ENCODE measurements around the gene CD8B2. TPM values are rescaled to one million over a fixed set of nuclear protein-coding genes. Genes with fewer than 3 reads are reported as not detected.

The CD8B2 gene
- total and polyA plus RNA-seq, 10 of the 15 experiments (the other 5 are each of a cell fraction or from before 2014, with no cell fraction given): 0.05 to 0.08 TPM; not detected in 8

- 13% methylated on average over 1 of the region's 1 CpG for WGBS (ENCODE audit: insufficient coverage, insufficient replicate concordance, low lambda C conversion rate, missing lambda C conversion rate)
- BruUV-seq (replicated peaks): no TSS peak
- no peak for DNase-seq (ENCODE audit: low read depth, low spot score)
- H3K27me3 ChIP-seq (replicated peaks in 1 of 2; ENCODE audit: control insufficient read depth in 2 of 2, insufficient read depth in 2 of 2, low read length in 1 of 2): no peaks in the 10 kb centered on the region; a peak in 2 of 4 replicates
- H3K9me3 ChIP-seq (replicated peaks; ENCODE audit: control insufficient read depth, insufficient read depth, low read length): no peaks in the 10 kb centered on the region
- H3K79me2 ChIP-seq (ENCODE audit: control insufficient read depth, insufficient read depth, low read length): no peaks in the 10 kb centered on the region
- intact Hi-C loops (cut with micrococcal nuclease; ENCODE audit: unreplicated experiment) (no loop called here), in situ Hi-C loops (cut with MboI) (no loop called here)
- TF ChIP-seq SMC3 (IDR thresholded peaks at IDR 0.05; ENCODE audit: borderline replicate concordance, low read length): no peak
- ChIA-PET SMC1A (ENCODE audit: uncharacterized antibody, unreplicated experiment) (no interaction called here), RAD21 (ENCODE audit: unreplicated experiment) (no interaction called here), POLR2A (no interaction called here), CTCF (interaction anchor here (1.2 kb wide), 1 partner anchor 12 kb away, joined by 3 read pairs; no protein-coding TSS in a partner anchor)
- no peak overlapping the region for H3K27ac ChIP-seq (ENCODE audit: control insufficient read depth, insufficient read depth)
- H3K4me3 ChIP-seq: no peak overlapping the region
- no peak overlapping the region for H3K4me2 ChIP-seq (ENCODE audit: control insufficient read depth, insufficient read depth)
- no peaks in the 10 kb centered on the region for H4K20me1 ChIP-seq (ENCODE audit: control insufficient read depth, insufficient read depth)
- H3K4me1 ChIP-seq (ENCODE audit: control insufficient read depth, insufficient read depth, low read length): no peaks in the 10 kb centered on the region
- H3K9ac ChIP-seq (ENCODE audit: control insufficient read depth, insufficient read depth, low read length): no peak overlapping the region
- no peak for FAIRE-seq
- no peaks in the 10 kb centered on the region for H3K36me3 ChIP-seq (ENCODE audit: control insufficient read depth in 2 of 2, insufficient read depth in 2 of 2, low read length in 1 of 2)
- no peak for ATAC-seq
- no peak overlapping the region for H2AFZ ChIP-seq (ENCODE audit: control insufficient read depth, low read depth, low read length)
Measured at GRCh38 chr2:106560773-106561172, 73.6 kb downstream of the CD8B2 start.

- SMC1A ChIA-PET (ENCODE audit: uncharacterized antibody, unreplicated experiment): no interaction called here
Measured at GRCh38 chr2:106561356-106561755, 74.2 kb downstream of the CD8B2 start.

More at GRCh38 chr2:106561356-106561755, 74.2 kb downstream of the CD8B2 start:
- FAIRE-seq (no peak), DNase-seq (ENCODE audit: low read depth, low spot score) (no peak), ATAC-seq (no peak)
- TF ChIP-seq TCF7 (IDR thresholded peaks at IDR 0.05; ENCODE audit: borderline replicate concordance) (no peak), STAT1 (conservative IDR thresholded peaks at IDR 0.05) (no peak), ZNF687 (IDR thresholded peaks at IDR 0.05) (no peak)
- WGBS (ENCODE audit: insufficient coverage, insufficient replicate concordance, low lambda C conversion rate, missing lambda C conversion rate): 5% methylated on average over 8 of the region's 8 CpGs
- H3K9ac ChIP-seq (ENCODE audit: control insufficient read depth, insufficient read depth, low read length): no peak overlapping the region
- in situ Hi-C loops (cut with MboI): no loop called here
- ChIA-PET CTCF (interaction anchor here (1.2 to 2.5 kb wide), 2 partner anchors 12 to 21 kb away, joined by 3 to 13 read pairs; no protein-coding TSS in a partner anchor), RAD21 (ENCODE audit: unreplicated experiment) (no interaction called here), POLR2A (no interaction called here)
- BruUV-seq (replicated peaks): no TSS peak
- no peaks in the 10 kb centered on the region for H4K20me1 ChIP-seq (ENCODE audit: control insufficient read depth, insufficient read depth)
- H3K9me3 ChIP-seq (replicated peaks; ENCODE audit: control insufficient read depth, insufficient read depth, low read length): no peaks in the 10 kb centered on the region
- no peak overlapping the region for H3K4me3 ChIP-seq
- intact Hi-C loops (cut with micrococcal nuclease; ENCODE audit: unreplicated experiment): no loop called here
- no peaks in the 10 kb centered on the region for H3K4me1 ChIP-seq (ENCODE audit: control insufficient read depth, insufficient read depth, low read length)
- H3K36me3 ChIP-seq (ENCODE audit: control insufficient read depth in 2 of 2, insufficient read depth in 2 of 2, low read length in 1 of 2): no peaks in the 10 kb centered on the region
- no peak overlapping the region for H2AFZ ChIP-seq (ENCODE audit: control insufficient read depth, low read depth, low read length)
- H3K27ac ChIP-seq (ENCODE audit: control insufficient read depth, insufficient read depth): no peak overlapping the region
- no peaks in the 10 kb centered on the region; a peak in 2 of 4 replicates for H3K27me3 ChIP-seq (replicated peaks in 1 of 2; ENCODE audit: control insufficient read depth in 2 of 2, insufficient read depth in 2 of 2, low read length in 1 of 2)
- H3K79me2 ChIP-seq (ENCODE audit: control insufficient read depth, insufficient read depth, low read length): no peaks in the 10 kb centered on the region
- no peak overlapping the region for H3K4me2 ChIP-seq (ENCODE audit: control insufficient read depth, insufficient read depth)

Data from GM12878 (cell line).